Left ventricle myocardium inferior (tissue), 1 donor: ENCODE results near the gene PACS1. TPM values are rescaled to one million over a fixed set of nuclear protein-coding genes. Genes with fewer than 3 reads are reported as not detected.

Experiments
- DNase-seq: peaks from one replicate; pipeline ENCODE4 v3.0.0-alpha.2; 2020
- H3K27ac ChIP-seq: fragments of 200-600 bp; replicated peaks from 2 replicates; pipeline ENCODE4 v1.8.0; 2021
- H3K27me3 ChIP-seq: fragments of 200-600 bp; 2 replicates; pipeline ENCODE4 v1.8.0; 2021; ENCODE audit warnings: low read depth
- H3K36me3 ChIP-seq: fragments of 200-600 bp; 2 replicates; pipeline ENCODE4 v1.8.0; 2021
- H3K4me1 ChIP-seq: fragments of 200-600 bp; 2 replicates; pipeline ENCODE4 v1.8.0; 2021
- H3K4me3 ChIP-seq: fragments of 200-600 bp; 2 replicates; pipeline ENCODE4 v1.8.0; 2021; ENCODE audit warnings: mild to moderate bottlenecking, moderate library complexity
- H3K9me3 ChIP-seq: fragments of 200-600 bp; replicated peaks from 2 replicates; pipeline ENCODE4 v1.8.0; 2021
- intact Hi-C: fragments of 100-400 bp; cut with micrococcal nuclease; formaldehyde crosslinking; loops from one replicate; pipeline ENCODE4 v1.11.0; 2022
- total RNA-seq: library from RNA; stranded (reverse); fragmentation: NEBNext Ultra II Directional; extraction: Animal tissue kit (Norgen Biotek cat#: 25700); gene quantifications from one replicate; pipeline ENCODE4 v1.2.1, GENCODE V29; 2021
- TF ChIP-seq, protein P1 (sequence below): fragments of 200-600 bp; IDR thresholded peaks from 2 replicates; pipeline ENCODE4 v1.8.0; 2021; ENCODE audit warnings: antibody characterized with exemption, mild to moderate bottlenecking, borderline replicate concordance
- donor health status: DM: no; HTN: yes; CAD: no; lungs with severe emphysema.

Gene PACS1
- total RNA-seq, 1 donor from 2014 or later = 54.9 TPM

DNA sequence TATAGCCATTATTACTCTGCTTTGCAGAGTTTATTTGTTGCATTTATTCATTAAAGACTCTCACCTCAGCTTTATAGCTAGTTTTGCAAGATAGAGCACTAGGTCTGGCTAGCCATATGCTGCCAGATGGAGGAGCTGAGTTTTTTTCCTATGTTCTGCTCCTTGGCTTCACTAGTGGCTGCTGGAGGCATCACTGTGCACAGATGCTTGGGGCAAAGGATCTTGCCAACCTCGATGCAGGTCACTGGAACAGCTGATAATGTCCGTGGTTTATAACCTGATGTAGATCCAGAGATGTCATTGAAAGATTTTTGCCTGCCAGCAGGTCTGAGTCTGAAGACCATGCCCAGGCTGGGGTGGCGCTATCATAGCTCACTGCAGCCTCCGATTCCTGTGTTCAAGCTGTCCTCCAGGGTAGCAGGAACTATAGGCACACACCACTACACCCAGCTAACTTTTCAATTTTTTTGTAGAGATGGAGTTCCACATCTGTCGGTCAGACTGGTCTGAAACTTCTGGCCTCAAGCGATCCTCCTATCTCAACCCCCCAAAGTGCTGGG is 63.2 kb downstream of the PACS1 start:
- Histone ChIP-seq H3K4me3 (no peak overlapping the region), H3K4me1 (peaks cover 20% of the 10 kb centered on the region), H3K9me3 (no peaks in the 10 kb centered on the region), H3K27me3 (no peaks in the 10 kb centered on the region), H3K27ac (no peak overlapping the region), H3K36me3 (no peaks in the 10 kb centered on the region)
- intact Hi-C loops = no loop called here
- no peak for DNase-seq
- TF ChIP-seq, protein P1, sequence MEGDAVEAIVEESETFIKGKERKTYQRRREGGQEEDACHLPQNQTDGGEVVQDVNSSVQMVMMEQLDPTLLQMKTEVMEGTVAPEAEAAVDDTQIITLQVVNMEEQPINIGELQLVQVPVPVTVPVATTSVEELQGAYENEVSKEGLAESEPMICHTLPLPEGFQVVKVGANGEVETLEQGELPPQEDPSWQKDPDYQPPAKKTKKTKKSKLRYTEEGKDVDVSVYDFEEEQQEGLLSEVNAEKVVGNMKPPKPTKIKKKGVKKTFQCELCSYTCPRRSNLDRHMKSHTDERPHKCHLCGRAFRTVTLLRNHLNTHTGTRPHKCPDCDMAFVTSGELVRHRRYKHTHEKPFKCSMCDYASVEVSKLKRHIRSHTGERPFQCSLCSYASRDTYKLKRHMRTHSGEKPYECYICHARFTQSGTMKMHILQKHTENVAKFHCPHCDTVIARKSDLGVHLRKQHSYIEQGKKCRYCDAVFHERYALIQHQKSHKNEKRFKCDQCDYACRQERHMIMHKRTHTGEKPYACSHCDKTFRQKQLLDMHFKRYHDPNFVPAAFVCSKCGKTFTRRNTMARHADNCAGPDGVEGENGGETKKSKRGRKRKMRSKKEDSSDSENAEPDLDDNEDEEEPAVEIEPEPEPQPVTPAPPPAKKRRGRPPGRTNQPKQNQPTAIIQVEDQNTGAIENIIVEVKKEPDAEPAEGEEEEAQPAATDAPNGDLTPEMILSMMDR = no peak

DNA sequence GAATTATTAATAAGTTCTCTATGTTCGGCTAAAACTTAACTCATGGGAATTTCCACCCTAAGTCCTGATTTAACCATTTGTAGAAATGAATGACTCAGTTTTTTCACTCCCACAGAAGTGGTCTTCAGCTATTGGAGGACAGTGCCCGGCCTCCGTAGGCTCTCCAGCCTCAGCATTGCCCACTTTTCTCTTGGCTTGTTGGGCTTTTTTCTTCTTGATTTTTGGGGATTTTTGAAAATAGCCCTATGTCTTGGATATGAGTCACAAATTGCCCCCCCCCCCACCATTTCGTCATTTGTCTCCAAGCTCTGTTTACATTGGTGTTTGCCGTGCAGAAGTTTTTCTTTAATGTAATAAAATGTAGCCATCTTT is 66.7 kb downstream of the PACS1 start:
- Histone ChIP-seq H3K4me1 (peaks cover 20% of the 10 kb centered on the region), H3K4me3 (no peak overlapping the region), H3K27me3 (no peaks in the 10 kb centered on the region), H3K27ac (no peak overlapping the region), H3K36me3 (no peaks in the 10 kb centered on the region), H3K9me3 (no peaks in the 10 kb centered on the region)
- DNase-seq = no peak
- intact Hi-C loops = no loop called here
- TF ChIP-seq, protein P1 = no peak

DNA sequence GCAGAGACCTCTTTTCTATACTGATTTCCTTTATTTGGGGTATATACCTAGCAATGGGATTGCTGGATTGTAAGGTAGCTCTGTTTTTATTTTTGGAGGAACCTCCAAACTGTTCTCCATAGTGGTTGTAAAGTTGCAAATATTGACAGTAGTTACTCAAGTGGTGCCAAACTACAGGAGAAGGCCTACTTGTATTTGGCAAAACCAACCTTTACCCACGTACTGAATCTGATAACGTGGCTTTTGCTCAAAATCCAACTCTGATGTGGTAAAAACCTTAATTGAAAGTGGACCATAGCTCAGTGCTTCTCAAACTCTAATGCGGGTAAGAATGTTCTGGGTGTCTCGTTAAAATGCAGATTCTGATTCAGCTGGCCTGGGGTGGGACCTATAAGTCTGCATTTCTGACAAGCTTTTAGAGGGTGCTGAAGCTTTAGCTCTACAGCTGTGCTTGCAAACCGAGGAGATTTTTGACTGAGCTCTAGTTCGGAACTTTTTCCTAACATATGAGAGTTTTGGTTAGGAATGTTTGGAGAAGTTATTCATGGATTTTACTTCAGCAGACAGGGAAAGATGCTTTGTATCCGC is 69.8 kb downstream of the PACS1 start:
- TF ChIP-seq, protein P1 = no peak
- intact Hi-C loops = no loop called here
- Histone ChIP-seq H3K36me3 (no peaks in the 10 kb centered on the region), H3K27me3 (no peaks in the 10 kb centered on the region), H3K4me1 (peaks cover 23% of the 10 kb centered on the region), H3K4me3 (no peak overlapping the region), H3K27ac (no peak overlapping the region), H3K9me3 (no peaks in the 10 kb centered on the region)
- DNase-seq = no peak

DNA sequence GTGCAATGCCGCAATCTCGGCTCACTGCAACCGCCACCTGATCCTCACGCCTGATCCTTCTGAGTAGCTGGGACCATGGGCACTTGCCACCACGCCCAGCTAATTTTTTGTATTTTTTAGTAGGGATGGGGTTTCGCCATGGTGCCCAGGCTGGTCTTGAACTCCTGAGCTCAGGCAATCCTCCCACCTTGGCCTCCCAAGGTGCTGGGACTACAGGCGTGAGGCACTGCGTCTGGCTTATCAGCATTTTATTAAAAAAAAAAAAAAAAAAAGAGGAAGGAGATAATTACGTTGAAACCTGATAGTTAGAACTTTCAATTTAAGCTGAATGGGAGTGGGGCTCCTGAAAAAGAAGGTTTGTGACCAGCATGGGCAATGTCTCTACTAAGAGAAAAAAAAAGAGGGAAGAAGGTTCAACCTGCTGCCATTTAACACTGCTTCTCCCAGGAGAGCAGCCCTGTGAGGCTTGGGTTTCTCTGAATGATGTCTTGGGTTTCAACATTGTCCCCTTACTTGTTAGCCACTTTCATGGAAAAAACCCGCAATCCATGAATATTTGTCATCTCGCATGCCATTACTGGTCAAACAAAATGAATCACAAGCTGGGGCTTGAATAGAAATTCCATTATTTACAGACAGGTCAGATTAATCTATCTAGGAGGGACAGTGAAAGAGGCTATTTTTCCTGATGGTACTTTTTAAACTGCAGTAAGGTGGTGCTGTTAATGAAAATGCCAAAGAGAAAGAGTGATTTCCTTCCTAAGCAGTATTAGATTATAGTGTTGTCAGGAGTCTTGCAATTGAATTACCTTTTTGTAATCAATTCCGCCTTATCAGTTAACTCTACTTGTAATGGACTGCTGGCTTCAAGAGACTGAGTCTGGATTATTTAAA is 72.5 kb downstream of the PACS1 start:
- Histone ChIP-seq H3K4me3 (no peak overlapping the region), H3K27me3 (no peaks in the 10 kb centered on the region), H3K27ac (no peak overlapping the region), H3K9me3 (no peaks in the 10 kb centered on the region), H3K4me1 (peaks cover 28% of the 10 kb centered on the region), H3K36me3 (no peaks in the 10 kb centered on the region)
- DNase-seq = no peak
- intact Hi-C loops = no loop called here
- TF ChIP-seq, protein P1 = no peak

DNA sequence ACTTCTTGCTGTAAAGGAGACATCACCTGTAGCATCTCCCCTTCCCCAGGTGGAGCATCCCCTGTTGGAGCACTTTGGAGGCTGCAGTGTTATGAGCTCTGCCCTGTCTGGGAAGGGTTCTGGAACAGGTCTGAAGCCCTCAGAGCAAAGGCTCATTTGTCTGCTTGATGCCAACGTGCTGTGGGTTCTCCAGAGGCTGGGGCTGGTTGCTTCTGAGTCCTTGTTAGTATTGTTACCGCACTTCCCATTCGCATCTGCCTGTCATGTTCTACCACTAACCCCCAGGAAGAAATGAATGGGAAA is 73.1 kb downstream of the PACS1 start:
- intact Hi-C loops = no loop called here
- no peaks in the 10 kb centered on the region for H3K9me3 ChIP-seq
- no peaks in the 10 kb centered on the region for H3K27me3 ChIP-seq
- H3K4me3 ChIP-seq = no peak overlapping the region
- H3K36me3 ChIP-seq = no peaks in the 10 kb centered on the region
- TF ChIP-seq, protein P1 = no peak
- peaks cover 24% of the 10 kb centered on the region for H3K4me1 ChIP-seq
- H3K27ac ChIP-seq = no peak overlapping the region
- no peak for DNase-seq
